ENCODE results near the gene DHX38. TPM values are rescaled to one million over a fixed set of nuclear protein-coding genes. Genes with fewer than 3 reads are reported as not detected.

DHX38 gene
- total and polyA plus RNA-seq, 7 donors, result 16.2 to 55.4 (median 34.2) TPM

DNA sequence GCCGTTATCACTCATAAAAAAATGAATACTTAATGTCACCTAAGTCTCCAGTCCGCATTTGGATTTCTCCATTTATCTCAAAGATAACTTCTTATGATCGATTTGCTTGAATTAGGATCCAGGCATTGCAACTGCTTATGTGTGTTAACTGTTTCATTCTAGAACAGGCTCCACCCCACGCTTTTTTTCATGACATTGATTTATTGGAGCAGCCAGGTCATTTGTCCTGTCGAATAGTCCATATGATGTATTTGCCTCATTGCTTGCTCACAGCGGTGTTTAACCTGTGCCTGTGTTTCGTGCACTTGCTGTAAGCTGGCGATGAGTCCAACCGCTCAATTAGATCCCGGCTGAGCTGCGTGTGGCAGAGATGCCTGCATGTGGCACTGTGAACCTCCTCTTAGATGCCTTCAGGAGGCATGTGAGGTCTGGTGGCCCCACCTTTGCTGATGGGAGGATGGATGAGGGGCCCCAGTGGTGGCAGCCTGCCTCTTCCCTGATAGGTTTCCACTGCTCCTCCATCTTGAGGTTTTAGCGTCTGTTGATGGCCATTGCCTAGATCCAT is 16.4 kb downstream of the DHX38 start:
- no peaks in the 10 kb centered on the region for H3K9me3 ChIP-seq
- no peaks in the 10 kb centered on the region for H3K4me1 ChIP-seq
- no peak overlapping the region for H3K27ac ChIP-seq
- peaks cover 64 to 83% (median 75%) of the 10 kb centered on the region in 4 donors for H3K36me3 ChIP-seq
- 91 to 96% methylated on average over 12 of the region's 12 CpGs for WGBS, 2 donors
- intact Hi-C loops (cut with DNase I), result no loop called here
- H3K4me3 ChIP-seq, result no peak overlapping the region
- no peak for DNase-seq
- no peaks in the 10 kb centered on the region for H3K27me3 ChIP-seq
- TF ChIP-seq, protein P1, sequence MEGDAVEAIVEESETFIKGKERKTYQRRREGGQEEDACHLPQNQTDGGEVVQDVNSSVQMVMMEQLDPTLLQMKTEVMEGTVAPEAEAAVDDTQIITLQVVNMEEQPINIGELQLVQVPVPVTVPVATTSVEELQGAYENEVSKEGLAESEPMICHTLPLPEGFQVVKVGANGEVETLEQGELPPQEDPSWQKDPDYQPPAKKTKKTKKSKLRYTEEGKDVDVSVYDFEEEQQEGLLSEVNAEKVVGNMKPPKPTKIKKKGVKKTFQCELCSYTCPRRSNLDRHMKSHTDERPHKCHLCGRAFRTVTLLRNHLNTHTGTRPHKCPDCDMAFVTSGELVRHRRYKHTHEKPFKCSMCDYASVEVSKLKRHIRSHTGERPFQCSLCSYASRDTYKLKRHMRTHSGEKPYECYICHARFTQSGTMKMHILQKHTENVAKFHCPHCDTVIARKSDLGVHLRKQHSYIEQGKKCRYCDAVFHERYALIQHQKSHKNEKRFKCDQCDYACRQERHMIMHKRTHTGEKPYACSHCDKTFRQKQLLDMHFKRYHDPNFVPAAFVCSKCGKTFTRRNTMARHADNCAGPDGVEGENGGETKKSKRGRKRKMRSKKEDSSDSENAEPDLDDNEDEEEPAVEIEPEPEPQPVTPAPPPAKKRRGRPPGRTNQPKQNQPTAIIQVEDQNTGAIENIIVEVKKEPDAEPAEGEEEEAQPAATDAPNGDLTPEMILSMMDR (IDR thresholded peaks at IDR 0.05), result no peak
- TF ChIP-seq POLR2A (IDR thresholded peaks at IDR 0.05) (no peak), POLR2AphosphoS5 (IDR thresholded peaks at IDR 0.05) (no peak), EP300 (IDR thresholded peaks at IDR 0.05) (no peak)

- H3K4me3 ChIP-seq, result no peak overlapping the region
- no peak overlapping the region for H3K27ac ChIP-seq
- 97% methylated on average over 23 of the region's 23 CpGs for WGBS, 2 donors
- DNase-seq, result no peak
- H3K4me1 ChIP-seq, result no peaks in the 10 kb centered on the region
- H3K27me3 ChIP-seq, result no peaks in the 10 kb centered on the region
- intact Hi-C loops (cut with DNase I), result no loop called here
- TF ChIP-seq POLR2AphosphoS5 (IDR thresholded peaks at IDR 0.05) (no peak), POLR2A (IDR thresholded peaks at IDR 0.05) (no peak), EP300 (IDR thresholded peaks at IDR 0.05) (no peak)
- TF ChIP-seq, protein P1 (IDR thresholded peaks at IDR 0.05), result no peak
- no peaks in the 10 kb centered on the region for H3K9me3 ChIP-seq
- H3K36me3 ChIP-seq, result peaks cover 55 to 74% (median 66%) of the 10 kb centered on the region in 4 donors
Observed at GRCh38 chr16:72110662-72111615, 17.3 kb downstream of the DHX38 start.

GRCh38 chr16:72111657-72112451 is 18.2 kb downstream of the DHX38 start:
- WGBS, 2 donors, result 88 to 92% methylated on average over 19 of the region's 19 CpGs
- intact Hi-C loops (cut with DNase I), result no loop called here
- peaks cover 46 to 65% (median 56%) of the 10 kb centered on the region in 4 donors for H3K36me3 ChIP-seq

DNA sequence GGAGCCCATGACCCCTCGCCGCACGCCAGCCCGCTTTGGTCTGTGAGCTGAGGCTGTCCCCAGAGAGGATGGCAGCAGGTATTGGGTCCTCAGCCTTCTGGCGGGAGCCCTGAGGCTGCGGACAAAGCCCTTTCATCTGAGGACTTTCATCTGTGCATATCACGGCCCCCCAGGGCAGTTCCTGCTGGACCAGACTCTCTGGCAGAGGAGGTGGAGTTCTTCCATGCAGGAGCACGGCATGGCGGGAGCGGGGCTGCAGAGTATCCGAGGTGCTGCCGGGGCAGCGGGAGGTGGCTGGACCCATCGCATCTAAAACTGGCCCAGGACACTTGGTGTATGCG is 18.8 kb downstream of the DHX38 start:
- Histone ChIP-seq H3K36me3 (peaks cover 40 to 59% (median 51%) of the 10 kb centered on the region in 4 donors), H3K4me3 (no peak overlapping the region), H3K27me3 (no peaks in the 10 kb centered on the region), H3K27ac (no peak overlapping the region), H3K9me3 (no peaks in the 10 kb centered on the region), H3K4me1 (no peaks in the 10 kb centered on the region)
- 97% methylated on average over 15 of the region's 15 CpGs for WGBS, 2 donors
- intact Hi-C loops (cut with DNase I), result no loop called here
- no peak for DNase-seq
- TF ChIP-seq POLR2A (IDR thresholded peaks at IDR 0.05), result no peak
- TF ChIP-seq, protein P1 (IDR thresholded peaks at IDR 0.05), result no peak
- TF ChIP-seq EP300 (IDR thresholded peaks at IDR 0.05), result no peak

More at GRCh38 chr16:72111657-72112451, 18.2 kb downstream of the DHX38 start:
- no peak overlapping the region for H3K4me3 ChIP-seq
- DNase-seq, result no peak
- no peak overlapping the region for H3K27ac ChIP-seq
- no peaks in the 10 kb centered on the region for H3K27me3 ChIP-seq
- H3K4me1 ChIP-seq, result no peaks in the 10 kb centered on the region
- TF ChIP-seq POLR2AphosphoS5 (IDR thresholded peaks at IDR 0.05) (no peak), POLR2A (IDR thresholded peaks at IDR 0.05) (no peak), EP300 (IDR thresholded peaks at IDR 0.05) (no peak)
- TF ChIP-seq, protein P1 (IDR thresholded peaks at IDR 0.05), result no peak
- H3K9me3 ChIP-seq, result no peaks in the 10 kb centered on the region

Data from sigmoid colon (tissue), 7 donors.